ENCODE measurements around the gene NME5.
"Not testable (repeated sequence)": the region's sequence is repeated elsewhere in the genome, so short reads cannot be mapped to it uniquely, and the experiment has no call there.

NME5 gene, protein sequence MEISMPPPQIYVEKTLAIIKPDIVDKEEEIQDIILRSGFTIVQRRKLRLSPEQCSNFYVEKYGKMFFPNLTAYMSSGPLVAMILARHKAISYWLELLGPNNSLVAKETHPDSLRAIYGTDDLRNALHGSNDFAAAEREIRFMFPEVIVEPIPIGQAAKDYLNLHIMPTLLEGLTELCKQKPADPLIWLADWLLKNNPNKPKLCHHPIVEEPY

DNA sequence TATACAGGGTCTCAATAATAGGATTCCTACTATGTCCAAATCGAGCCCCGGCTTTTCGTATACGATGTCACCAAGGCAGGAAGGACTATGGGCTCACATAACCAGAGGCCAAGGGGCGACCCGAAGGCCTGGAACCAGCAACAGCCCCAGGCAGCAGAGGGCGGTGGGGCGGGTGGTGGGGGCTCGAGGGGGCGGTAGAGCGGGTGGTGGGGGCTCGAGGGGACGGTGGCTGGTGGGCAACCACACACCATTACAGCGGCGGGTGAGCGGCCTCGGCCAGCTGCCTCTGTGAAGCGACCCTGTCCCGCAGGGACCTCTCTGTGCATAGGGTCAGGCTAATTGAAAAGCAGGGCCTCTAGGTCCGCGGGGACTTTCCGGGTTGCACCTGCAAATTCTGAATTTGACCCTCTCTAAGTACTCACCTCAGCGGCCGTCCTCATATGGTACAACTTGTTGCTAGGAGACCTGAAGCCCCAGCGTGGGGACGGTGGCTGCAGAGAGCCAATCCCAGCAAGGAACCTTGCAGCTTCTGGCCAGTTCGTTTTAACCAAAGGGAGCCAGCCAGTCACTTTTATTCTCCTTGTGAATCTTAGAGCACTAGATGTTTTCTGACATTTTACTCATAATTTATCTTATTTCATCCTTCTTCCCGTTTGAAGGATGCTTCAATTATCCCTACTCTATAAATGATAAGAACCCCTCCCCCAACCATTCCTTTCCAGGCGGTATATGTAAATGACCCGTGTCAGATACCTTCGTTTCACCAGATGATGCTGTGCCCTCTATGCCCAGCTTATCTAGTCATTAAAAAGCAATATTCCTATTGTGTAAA, at the start of gene NME5:
NME5 (minus strand) TSS at position 480 of the 832 bp plus-strand sequence. CDS start 648 bp downstream, outside the sequence.
- DNase-seq: no peak

DNA sequence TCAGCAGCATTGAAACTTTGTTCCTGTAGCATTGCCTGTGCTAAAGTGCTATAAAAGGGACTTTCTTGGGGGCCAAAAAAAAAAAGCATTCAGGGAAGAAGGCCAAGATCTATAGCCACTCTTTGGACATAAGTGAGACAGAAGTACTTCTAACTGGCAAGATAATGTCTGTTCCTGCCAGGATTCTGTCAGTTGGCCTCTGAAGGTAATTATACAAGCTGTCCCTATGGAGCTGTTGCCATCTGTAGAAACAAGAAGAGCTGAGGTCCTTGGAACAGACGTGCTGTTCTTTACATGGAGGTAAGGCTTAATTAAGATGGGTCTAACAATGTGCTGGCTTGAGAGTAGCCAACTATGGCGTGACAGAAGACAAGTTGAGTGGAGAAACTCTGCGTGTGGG, 49.4 kb upstream of the NME5 start:
- no peak for DNase-seq

DNA sequence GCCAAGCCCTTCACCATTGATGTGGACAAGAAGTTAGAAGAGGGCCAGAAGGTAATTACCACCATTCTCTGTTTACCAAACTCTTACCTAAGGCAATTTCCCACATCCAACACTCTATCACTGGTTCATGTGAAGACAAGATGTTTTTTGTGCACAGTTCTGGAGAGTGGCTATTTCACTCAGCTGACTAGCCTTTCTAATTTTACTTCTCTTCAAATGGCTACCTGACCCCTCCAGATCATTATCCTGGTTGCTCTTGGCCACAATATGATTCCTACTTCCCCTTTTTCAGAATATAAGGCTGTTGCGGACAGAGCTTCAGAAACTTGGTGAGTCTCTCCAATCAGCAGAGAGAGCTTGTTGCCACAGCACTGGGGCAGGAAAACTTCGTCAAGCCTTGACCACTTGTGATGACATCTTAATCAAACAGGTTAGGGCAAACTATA, 46.8 kb upstream of the NME5 start:
- no peak for DNase-seq

DNA sequence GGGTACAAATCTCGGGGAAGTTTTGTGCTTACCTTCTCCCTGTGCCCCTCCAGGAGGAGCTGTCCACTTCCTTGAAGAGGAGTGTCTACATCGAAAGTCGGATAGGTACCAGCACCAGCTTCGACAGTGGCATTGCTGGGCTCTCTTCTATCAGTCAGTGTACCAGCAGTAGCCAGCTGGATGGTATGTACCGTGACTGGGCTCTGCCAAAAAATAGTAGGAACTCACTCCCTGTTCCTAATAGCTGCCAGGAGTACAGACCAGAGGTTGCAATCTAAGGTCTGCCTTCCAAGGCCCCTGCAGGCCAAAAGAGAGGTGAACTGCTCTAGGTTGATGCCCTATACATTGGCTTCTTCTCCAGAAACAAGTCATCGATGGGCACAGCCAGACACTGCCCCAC, 43.6 kb upstream of the NME5 start:
- no peak for DNase-seq

DNA sequence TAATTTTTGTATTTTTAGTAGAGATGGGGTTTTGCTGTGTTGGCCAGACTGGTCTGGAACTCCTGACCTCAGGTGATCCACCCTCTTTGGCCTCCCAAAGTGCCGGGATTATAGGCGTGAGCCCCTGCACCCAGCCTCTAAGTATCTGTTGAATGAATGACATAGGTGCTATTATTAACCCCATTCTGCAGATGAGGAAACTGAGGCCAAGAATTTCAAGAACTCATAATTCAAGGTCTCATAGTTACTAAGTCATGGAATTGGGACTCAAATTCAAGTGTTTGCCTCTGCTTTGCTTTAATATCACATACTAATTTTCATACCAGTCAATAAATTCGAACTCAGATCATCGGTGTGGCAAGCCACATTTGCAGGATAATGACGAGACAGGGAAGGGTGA, 41.6 kb upstream of the NME5 start:
- no peak for DNase-seq

DNA sequence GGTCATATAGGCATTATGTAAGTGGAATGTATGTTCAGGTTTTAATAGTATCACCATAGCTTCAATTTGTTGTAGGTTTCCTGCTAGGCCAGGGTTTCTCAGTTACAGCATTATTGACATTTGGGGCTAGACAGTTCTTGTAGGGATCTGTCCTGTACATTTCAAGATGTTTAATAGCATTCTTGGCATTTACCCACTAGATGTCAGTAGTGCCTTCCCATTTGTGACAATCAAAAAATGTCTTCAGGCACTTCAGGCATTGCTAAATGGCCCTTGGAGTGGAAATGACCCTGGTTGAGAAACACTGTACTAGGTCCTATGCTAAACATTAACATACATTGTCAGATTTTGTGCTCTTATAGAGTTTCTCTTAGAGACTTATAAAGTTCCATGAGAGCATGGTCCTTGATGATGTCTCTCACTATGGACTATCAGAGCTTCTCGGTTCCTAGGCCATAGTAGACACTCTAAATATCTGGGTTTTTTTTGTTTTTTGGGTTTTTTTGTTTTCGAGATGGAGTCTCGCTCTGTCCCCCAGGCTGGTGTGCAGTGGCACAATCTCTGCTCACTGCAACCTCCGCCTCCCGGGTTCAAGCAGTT, 41.1 kb upstream of the NME5 start:
- no peak for DNase-seq

DNA sequence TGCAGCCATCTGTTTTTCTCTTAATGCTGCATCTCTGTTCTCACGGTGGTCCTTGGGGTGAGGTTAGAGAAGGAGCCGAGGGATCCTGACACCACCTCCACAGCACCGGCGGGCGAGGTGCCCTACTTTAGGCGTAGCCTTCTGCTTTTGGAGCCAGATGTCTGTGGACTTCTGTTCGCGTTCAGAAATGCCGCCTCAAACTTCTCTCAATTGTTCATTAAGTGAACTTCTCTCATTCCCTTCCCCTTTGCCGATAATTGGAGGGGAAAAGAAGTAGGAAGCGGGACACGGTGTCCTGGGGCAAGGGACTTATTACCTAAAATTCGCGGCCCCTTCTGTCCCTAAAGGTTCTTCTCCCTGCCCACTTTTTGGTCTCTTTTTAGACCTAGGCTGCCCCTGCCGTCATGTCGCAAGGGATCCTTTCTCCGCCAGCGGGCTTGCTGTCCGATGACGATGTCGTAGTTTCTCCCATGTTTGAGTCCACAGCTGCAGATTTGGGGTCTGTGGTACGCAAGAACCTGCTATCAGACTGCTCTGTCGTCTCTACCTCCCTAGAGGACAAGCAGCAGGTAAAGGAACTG, 40.1 kb upstream of the NME5 start:
- no peak for DNase-seq

DNA sequence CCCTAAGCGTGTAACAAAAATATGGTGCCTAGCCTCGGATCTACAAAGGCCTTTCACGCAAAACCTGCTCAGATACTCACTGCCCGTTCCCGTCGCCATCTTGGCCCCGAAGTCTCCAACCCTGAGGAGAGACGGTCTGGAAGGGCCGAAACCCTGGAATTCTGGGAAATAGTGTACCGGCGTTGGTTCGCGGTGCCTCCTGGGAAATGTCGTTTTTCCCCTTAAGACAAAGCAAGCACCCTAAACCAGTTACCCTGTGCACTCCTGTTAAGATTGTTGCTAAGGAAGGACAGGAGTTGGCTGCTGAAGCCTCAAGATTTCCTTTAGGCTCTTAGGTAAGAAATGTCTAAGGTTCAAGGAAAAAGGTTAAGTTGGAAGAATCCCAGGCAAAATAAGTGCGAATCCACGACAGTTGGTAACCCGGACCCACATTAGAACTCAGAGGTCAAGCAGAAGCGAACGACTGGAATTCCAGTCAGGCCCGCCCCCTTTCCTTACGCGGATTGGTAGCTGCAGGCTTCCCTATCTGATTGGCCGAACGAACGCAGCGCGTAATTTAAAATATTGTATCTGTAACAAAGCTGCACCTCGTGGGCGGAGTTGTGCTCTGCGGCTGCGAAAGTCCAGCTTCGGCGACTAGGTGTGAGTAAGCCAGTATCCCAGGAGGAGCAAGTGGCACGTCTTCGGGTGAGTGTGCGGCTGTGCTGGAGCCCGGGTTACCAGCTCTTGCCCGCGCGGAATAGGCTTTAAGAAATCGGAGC, 39.5 kb upstream of the NME5 start, which contains the start of the genes BRD8 and KIF20A:
BRD8 (minus strand) TSS at position 115 of the 761 bp plus-strand sequence; CDS start at position 99, 16 bp downstream.
KIF20A (plus strand) TSS at position 597 of the 761 bp plus-strand sequence. CDS start 569 bp downstream, outside the sequence.
- DNase-seq: peak; percentile 84

DNA sequence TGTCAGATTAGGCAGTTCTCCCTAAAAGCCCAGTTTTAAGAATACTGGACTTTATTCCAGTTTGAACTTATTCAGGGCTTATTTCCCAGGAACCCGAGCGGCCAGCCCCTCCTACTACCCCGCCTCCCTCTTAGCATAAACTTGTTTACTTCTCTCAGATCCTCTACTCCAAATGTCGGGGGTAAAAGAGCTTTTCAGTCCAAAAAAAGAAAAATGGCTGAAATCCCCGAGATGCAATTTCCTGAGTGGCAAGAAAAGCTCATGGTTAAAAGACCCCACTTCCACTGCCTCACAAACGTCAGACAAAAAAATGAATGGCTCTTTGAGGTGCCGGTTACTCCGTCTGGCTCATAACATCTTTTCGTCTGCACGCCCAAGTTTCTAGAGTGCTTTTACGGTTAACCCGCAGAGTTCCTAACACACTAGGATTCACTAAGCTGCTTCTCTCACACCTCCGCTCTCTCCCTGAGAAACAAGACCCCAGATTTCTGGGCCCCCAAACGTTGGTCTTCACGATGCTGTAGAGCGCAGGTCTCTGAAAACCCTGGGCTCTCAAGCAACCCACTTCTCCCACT, 38.8 kb upstream of the NME5 start:
- DNase-seq: peak; percentile 21

DNA sequence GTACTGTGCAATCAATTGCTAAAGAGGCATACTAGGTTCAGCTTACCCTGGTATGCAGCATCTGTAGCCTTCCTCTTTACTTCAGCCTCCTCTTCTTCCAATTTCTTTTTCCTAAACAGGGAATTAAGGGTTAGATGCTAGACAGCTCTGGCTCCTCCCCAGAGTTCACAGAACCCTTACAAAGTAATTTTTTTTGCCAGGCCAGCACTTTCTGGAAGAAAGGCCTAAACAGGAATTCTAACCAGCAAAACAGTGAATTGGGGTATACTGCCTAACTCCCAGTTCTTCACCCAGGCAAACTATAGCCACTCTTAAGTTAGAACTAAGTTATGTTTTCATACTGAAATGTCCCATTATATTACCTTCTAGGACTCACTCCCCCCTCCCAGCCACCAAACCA, 31.1 kb upstream of the NME5 start:
- DNase-seq: no peak

DNA sequence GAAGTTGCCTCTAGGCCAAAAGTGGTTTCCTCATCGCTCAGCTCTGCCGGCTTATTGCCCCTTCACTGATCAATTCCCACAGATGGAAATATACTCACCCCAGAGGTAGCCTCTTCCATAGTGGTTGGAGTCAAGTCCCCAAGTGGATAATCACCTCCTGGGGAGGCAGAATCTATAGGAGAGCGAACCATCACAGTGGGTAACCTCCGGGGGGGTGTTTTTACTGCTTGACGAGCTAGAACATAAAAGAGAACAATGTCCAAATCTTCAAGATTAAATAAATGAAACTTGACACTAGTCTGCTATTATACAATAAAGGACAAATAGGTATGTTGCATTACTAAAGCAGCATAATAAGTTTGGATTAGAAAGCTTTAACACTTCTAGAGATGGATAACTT, 29.9 kb upstream of the NME5 start:
- no peak for DNase-seq

DNA sequence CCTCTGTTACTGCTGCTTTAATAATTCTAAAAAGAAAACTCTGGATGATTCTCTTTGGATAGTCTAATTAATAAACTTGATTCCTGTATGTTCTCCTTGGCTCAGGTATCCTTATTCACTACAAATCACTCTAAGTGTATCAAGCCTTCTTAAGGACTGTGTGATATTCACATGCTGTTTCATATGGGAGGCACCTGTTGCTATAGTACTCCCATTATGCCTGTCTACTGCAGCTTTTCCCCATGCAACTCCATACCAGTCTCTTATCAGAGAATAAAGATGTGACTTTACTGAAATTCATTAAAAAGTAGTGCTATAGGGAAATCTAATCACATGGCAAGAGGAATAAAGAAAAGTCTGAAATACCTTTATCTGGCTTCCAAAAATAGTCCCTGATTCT, 24.5 kb upstream of the NME5 start:
- DNase-seq: no peak

DNA sequence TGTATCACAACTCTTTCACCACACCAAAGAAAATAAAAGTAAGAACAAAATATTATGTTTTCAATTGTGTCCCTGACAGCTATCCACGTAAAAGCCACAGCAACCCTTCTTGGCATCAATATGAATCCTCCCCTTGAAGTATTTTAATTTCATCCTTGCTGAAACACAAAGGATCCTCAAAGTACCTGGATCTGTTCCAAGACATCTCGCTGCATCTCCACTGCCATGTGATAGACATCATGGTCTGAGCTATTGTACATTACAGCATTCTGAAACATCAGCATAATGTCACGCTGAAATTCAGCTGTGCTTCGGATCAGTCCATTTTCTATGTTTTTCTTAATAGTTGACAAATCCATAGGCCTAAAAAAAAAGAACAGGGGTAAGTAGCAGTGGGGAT, 21.5 kb upstream of the NME5 start:
- DNase-seq: no peak

DNA sequence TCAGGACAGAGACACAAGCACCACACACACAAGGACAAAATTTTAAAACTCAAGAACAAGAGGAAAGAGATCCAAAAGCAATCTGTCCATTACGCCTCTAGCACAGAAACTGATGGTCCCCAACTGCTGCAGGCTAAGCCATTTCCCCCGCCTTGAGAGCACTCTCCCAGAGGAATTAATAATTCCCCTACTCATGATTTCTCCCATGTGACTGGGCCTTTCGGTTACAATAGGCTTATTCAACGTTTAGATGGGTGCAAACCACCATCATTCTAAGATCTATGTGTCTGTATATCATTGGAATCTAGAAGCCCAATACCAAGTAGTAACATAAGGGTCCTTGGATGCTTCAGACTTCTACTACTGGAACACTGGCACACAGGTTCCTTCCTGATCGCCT, 20.4 kb upstream of the NME5 start:
- DNase-seq: no peak

DNA sequence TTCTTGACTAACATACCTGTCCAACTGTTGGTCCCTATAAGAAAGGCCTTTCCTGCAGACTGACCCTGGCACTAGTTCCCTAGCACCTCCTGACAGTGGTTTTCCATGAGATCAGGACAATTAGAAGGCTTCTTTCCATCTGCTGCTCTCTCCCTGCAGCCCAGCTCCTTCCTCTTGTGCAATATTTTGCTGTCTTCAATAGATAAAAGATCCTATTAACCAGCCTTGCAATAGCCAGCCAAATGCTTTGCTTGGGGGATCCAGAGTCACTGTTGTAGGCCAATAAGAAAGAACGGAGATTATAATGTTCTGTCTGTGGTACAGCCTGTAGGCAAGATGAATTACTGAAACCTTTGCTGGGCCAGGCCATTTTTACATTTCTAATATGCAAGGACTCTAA, 18.4 kb upstream of the NME5 start:
- no peak for DNase-seq

DNA sequence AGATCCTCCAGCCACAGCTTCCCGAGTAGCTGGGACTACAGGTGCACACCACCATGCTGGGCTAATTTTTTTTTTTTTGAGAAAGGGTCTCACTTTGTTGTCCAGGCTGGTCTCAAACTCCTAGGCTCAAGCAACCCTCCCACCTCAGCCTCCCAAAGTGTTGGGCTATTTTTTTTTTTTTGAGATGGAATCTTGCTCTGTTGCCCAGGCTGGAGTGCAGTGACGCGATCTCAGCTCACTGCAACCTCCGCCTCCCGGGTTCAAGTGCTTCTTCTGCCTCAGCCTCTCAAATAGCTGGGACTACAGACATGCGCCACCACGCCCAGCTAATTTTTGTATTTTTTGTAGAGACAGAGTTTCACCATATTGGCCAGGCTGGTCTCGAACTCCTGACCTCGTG, 16.7 kb upstream of the NME5 start:
- DNase-seq: not testable (repeated sequence)

DNA sequence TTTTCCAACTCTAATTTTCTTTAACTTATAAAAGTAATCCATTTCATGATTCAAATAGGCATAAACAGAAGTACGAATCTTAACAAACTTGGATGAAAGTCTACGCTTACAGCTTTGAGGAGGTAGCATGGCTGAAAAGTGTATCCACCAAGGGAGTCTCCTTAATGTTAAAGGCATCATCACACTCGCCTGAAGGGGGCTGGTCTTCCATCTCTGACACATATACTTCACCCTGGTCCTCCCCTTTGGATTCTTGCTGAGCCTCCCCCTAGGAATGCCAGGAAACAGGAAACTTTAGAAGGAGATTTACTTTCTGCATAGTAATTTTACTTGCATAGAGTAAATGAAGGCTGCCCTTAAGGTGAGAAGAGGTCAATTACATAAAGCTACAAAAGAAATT, 10.3 kb upstream of the NME5 start:
- DNase-seq: no peak

DNA sequence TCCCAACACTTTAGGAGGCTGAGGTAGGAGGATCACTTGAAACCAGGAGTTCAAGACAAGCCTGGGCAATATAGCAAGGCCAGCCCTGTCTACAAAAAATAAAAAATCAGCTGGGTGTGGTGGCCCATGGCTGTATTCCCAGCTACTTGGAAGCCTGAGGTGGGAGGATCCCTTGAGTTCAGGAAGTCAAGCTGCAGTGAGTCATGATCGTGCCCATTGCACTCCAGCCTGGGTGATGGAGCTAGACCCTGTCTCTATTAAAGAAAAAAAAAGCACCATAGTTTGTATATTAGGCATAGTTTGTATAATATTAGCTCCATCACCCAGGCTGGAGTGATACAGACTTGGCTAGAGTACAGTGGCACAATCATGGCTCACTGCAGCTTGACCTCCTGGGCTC, 9.6 kb upstream of the NME5 start:
- DNase-seq: no peak

DNA sequence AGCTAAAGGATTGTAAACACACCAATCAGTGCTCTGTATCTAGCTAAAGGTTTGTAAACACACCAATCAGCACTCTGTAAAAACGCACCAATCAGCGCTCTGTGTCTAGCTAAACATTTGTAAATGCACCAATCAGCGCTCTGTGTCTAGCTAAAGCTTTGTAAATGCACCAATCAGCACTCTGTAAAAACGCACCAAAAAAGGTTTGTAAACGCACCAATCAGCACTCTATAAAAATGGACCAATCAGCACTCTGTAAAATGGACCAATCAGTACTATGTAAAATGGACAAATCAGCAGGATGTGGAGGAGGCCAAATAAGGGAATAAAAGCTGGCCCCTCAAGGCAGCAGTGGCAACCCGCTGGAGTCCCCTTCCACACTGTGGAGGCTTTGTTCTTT, 4.3 kb upstream of the NME5 start:
- DNase-seq: not testable (repeated sequence)

DNA sequence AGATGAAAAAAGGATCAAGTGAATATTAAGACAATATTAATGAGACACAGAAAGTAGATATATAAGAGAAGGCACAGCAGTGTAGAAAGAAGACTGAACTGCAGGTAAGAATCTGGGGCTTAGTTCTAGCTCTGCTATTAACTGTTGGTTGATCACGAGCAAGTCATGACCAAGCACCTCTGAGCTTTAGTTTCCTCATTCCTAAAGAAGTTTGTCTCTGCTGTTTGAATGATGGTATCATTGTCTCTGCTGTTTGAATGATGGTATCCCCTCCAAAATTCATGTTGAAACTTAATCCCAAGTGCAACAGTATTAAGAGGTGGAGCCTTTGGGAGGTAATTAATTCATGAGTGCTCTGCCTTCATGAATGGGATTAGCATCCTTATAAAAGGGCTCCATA, 2.5 kb upstream of the NME5 start:
- no peak for DNase-seq

DNA sequence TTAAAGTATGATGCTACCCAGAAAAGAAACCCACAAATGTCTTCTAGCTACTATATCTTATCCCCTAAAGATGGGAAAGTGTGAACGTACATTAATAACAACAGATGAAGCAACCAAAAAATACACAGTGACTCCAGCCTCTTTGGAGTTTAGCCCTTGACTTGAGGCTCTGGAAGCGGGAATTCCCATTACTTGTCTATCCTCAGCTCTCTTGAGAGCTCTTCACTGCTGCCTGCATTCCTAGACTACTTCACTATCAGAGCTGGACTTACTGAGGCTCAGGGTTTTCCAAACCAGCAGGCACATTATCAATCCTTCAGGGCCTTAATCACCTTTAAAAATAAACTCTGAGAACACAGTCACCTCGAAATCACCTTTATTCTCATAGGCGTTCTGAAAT, 1.0 kb upstream of the NME5 start:
- DNase-seq: no peak

DNA sequence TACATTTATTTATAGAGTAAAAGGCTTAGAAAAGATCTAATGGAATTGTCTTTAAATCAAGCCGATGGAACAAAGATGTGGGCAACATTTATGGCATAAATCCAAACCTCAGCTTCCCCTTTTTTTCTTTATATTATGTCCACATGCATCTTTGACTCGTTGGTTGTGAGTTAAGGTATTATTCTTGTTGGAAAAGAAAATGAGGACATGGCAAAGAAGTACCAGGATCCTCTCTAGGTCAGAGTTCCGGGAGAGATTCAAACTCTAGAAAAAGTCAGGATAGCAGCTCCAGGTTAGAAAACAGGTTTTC, 508 bp upstream of the NME5 start:
- DNase-seq: no peak

DNA sequence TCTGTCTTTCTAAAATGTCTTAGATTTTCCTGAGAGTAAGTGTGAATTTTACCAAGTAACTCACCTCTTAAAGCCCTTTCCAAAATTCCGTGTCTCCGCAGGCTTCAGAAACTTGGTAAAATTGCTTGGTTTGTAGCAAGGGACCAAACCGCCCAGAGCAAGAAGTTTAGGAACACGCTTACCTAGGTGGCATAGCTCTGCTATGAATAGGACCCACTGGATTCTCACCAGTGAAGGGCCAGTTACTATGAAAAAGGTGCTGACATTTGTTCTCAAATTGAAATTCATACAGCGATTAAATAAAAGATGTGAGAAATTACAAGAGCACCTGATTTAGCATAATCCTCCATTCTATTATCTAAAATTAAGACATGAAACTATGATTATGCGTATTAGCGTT, 6.7 kb downstream of the NME5 start:
- DNase-seq: no peak

Measured in stimulated activated CD4-positive, alpha-beta T cell treated with anti-CD3 and anti-CD28 coated beads, Interleukin-4, amount 100 ng/mL, for 1 hour (primary cell).